ENCODE results near the gene LRRC14B. TPM values are rescaled to one million over a fixed set of nuclear protein-coding genes. Genes with fewer than 3 reads are reported as not detected.

LRRC14B gene
- total RNA-seq, 1 donor from 2014 or later = not detected

DNA sequence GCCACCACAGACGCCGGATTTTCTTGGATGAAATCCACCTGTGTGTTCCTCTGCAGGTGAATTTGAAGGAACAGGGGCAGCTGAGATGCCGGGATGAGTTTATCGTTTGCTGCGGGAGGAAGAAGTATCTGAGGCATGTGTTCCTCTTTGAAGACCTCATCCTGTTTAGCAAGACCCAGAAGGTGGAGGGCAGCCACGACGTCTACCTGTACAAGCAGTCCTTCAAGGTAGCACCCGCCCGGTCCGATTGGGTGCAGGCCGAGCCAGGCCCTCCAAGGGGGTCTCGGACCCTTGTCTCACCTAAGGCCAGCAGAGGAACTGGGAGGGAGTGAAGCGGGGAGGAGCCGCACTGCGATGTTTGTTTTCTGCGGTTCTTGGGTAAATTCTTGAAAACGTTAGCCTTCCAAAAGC, 18.4 kb upstream of the LRRC14B start:
- Mint-ChIP-seq H3K27me3 (ENCODE audit: insufficient read depth) (no peaks in the 10 kb centered on the region), H3K4me1 (ENCODE audit: low read depth) (no peaks in the 10 kb centered on the region), H3K9me3 (no peaks in the 10 kb centered on the region), H3K36me3 (ENCODE audit: low read depth) (no peaks in the 10 kb centered on the region), H3K4me3 (no peak overlapping the region), H3K27ac (no peak overlapping the region)
- no peak for DNase-seq (ENCODE audit: low spot score)
- intact Hi-C loops (cut with micrococcal nuclease) = no loop called here

- DNase-seq (ENCODE audit: low spot score) = no peak
- H3K27ac Mint-ChIP-seq = no peak overlapping the region
- H3K36me3 Mint-ChIP-seq (ENCODE audit: low read depth) = no peaks in the 10 kb centered on the region
- no peaks in the 10 kb centered on the region for H3K4me1 Mint-ChIP-seq (ENCODE audit: low read depth)
- H3K27me3 Mint-ChIP-seq (ENCODE audit: insufficient read depth) = no peaks in the 10 kb centered on the region
- no peaks in the 10 kb centered on the region for H3K9me3 Mint-ChIP-seq
- intact Hi-C loops (cut with micrococcal nuclease) = no loop called here
- H3K4me3 Mint-ChIP-seq = no peak overlapping the region
Measured at GRCh38 chr5:173392-174290, 17.7 kb upstream of the LRRC14B start.

- Mint-ChIP-seq H3K9me3 (no peaks in the 10 kb centered on the region), H3K36me3 (ENCODE audit: low read depth) (no peaks in the 10 kb centered on the region), H3K27me3 (ENCODE audit: insufficient read depth) (no peaks in the 10 kb centered on the region), H3K4me1 (ENCODE audit: low read depth) (no peaks in the 10 kb centered on the region), H3K4me3 (no peak overlapping the region), H3K27ac (no peak overlapping the region)
- no peak for DNase-seq (ENCODE audit: low spot score)
- intact Hi-C loops (cut with micrococcal nuclease) = no loop called here
Measured at GRCh38 chr5:174291-174600, 17.0 kb upstream of the LRRC14B start.

DNA sequence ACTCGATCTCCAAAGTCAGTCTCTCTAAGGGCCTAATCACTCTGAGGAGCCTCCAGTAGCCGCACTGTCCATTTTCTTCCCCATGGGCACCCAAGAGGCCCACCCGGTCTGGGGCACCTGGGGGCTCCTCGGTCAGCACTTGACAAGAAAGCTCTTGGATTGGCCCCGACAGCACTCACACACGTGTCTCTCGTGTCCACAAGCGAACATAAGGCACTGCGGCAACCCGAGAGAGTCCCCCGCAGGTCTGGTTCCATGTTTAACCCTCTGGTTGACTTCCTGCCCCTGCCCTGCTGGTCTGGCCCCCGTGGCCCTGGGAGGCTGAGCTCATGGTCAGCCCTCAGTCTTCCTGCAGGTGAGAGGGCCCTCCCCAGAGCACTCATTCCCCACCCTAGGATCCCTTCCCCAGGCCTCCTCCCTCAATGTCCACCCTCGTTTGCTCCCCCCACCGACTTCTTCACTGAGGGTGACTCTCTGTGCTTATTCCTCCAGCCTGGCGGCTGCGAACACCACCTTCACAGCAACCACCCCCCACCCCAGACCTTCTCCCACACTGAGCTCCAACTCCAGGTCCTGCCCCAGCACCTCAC, 16.3 kb upstream of the LRRC14B start:
- Mint-ChIP-seq H3K36me3 (ENCODE audit: low read depth) (no peaks in the 10 kb centered on the region), H3K27ac (no peak overlapping the region), H3K27me3 (ENCODE audit: insufficient read depth) (peaks cover 1% of the 10 kb centered on the region), H3K4me1 (ENCODE audit: low read depth) (no peaks in the 10 kb centered on the region), H3K9me3 (no peaks in the 10 kb centered on the region), H3K4me3 (no peak overlapping the region)
- intact Hi-C loops (cut with micrococcal nuclease) = no loop called here
- no peak for DNase-seq (ENCODE audit: low spot score)

DNA sequence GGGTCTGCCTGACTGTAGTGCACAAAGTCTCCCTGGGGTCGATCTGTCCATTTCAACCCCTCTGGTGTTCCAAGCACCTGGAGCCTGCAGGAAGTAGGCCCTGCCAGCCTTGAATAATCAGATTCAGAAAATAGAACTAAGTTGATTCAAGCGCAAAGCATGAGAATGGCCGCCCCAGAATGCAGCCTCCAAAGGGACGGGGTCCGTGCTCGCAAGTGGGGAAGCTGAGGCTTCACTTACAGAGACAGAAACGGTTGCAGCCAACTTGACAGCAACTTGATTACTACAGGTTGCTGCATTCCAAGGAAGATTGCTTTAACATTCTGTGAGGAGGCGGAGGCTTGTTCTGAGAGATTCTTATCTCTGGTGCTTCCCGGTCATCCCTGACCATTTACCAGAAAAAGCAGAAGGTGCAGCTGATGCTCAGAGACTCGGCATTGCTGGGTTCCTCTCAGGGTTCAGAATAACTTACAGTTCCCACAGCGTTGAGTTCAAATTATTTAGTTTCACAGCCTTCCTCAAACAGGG, 14.9 kb upstream of the LRRC14B start:
- H3K9me3 Mint-ChIP-seq = no peaks in the 10 kb centered on the region

DNA sequence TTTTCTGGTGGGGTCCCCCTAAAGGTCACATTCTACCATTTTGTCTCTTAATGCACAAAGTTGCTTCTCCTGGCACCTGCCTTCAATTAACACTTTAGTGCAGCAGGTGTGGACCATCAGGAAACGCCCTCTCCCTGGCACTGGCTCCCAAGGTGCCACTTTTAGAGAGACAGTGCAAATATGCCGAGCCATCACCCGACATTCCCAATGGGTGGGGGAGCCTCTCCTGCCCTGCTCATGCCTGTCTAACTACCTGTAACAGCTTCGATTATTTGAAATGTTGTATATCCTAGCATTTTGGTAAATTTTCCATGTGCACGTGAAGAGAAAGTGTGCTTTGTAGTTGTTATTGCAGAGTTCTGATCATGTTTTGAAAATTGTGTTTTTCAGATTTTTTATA, 13.2 kb upstream of the LRRC14B start:
- H3K27me3 Mint-ChIP-seq (ENCODE audit: insufficient read depth) = peaks cover 1% of the 10 kb centered on the region
- no peak for DNase-seq (ENCODE audit: low spot score)
- H3K4me1 Mint-ChIP-seq (ENCODE audit: low read depth) = no peaks in the 10 kb centered on the region
- intact Hi-C loops (cut with micrococcal nuclease) = no loop called here
- no peaks in the 10 kb centered on the region for H3K9me3 Mint-ChIP-seq
- H3K36me3 Mint-ChIP-seq (ENCODE audit: low read depth) = no peaks in the 10 kb centered on the region
- H3K27ac Mint-ChIP-seq = no peak overlapping the region
- H3K4me3 Mint-ChIP-seq = no peak overlapping the region

More for the DNA sequence above, 14.9 kb upstream of the LRRC14B start:
- no peaks in the 10 kb centered on the region for H3K36me3 Mint-ChIP-seq (ENCODE audit: low read depth)
- H3K27ac Mint-ChIP-seq = no peak overlapping the region
- peaks cover 1% of the 10 kb centered on the region for H3K27me3 Mint-ChIP-seq (ENCODE audit: insufficient read depth)
- H3K4me1 Mint-ChIP-seq (ENCODE audit: low read depth) = no peaks in the 10 kb centered on the region
- no peak for DNase-seq (ENCODE audit: low spot score)
- intact Hi-C loops (cut with micrococcal nuclease) = no loop called here
- no peak overlapping the region for H3K4me3 Mint-ChIP-seq

GRCh38 chr5:179401-179800, 11.9 kb upstream of the LRRC14B start:
- no peaks in the 10 kb centered on the region for H3K36me3 Mint-ChIP-seq (ENCODE audit: low read depth)
- DNase-seq (ENCODE audit: low spot score) = no peak
- no peaks in the 10 kb centered on the region for H3K4me1 Mint-ChIP-seq (ENCODE audit: low read depth)
- no peak overlapping the region for H3K27ac Mint-ChIP-seq
- no peaks in the 10 kb centered on the region for H3K9me3 Mint-ChIP-seq
- no peak overlapping the region for H3K4me3 Mint-ChIP-seq
- intact Hi-C loops (cut with micrococcal nuclease) = no loop called here
- H3K27me3 Mint-ChIP-seq (ENCODE audit: insufficient read depth) = peaks cover 1% of the 10 kb centered on the region

GRCh38 chr5:180286-180918, 10.9 kb upstream of the LRRC14B start:
- no peaks in the 10 kb centered on the region for H3K36me3 Mint-ChIP-seq (ENCODE audit: low read depth)
- DNase-seq (ENCODE audit: low spot score) = no peak
- intact Hi-C loops (cut with micrococcal nuclease) = no loop called here
- peaks cover 1% of the 10 kb centered on the region for H3K27me3 Mint-ChIP-seq (ENCODE audit: insufficient read depth)
- no peaks in the 10 kb centered on the region for H3K9me3 Mint-ChIP-seq
- H3K27ac Mint-ChIP-seq = no peak overlapping the region
- H3K4me1 Mint-ChIP-seq (ENCODE audit: low read depth) = no peaks in the 10 kb centered on the region
- H3K4me3 Mint-ChIP-seq = no peak overlapping the region

DNA sequence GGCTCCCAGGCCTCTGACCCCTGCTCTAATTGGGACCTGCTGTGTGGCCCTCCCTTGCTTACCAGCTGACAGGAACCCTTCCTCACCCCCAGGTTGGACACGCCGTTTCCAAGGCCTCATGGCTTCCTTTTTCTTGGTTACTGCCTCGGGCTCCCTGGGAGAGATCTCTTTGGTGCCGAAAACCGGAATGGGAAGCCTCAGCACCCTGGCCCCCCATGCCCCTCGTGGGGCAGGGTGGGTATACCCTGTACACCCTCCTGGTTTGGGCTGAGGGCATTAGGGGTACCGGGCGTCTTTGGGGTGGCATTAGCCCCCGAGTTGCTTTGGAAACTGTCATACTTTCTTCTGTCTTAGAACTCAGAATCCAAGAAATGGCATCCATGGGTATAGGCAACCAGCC, 10.1 kb upstream of the LRRC14B start:
- DNase-seq (ENCODE audit: low spot score) = no peak
- no peak overlapping the region for H3K27ac Mint-ChIP-seq
- no peak overlapping the region for H3K4me3 Mint-ChIP-seq
- peaks cover 1% of the 10 kb centered on the region for H3K27me3 Mint-ChIP-seq (ENCODE audit: insufficient read depth)
- intact Hi-C loops (cut with micrococcal nuclease) = no loop called here
- no peaks in the 10 kb centered on the region for H3K4me1 Mint-ChIP-seq (ENCODE audit: low read depth)
- no peaks in the 10 kb centered on the region for H3K36me3 Mint-ChIP-seq (ENCODE audit: low read depth)
- no peaks in the 10 kb centered on the region for H3K9me3 Mint-ChIP-seq

- Mint-ChIP-seq H3K4me1 (ENCODE audit: low read depth) (no peaks in the 10 kb centered on the region), H3K36me3 (ENCODE audit: low read depth) (no peaks in the 10 kb centered on the region), H3K4me3 (no peak overlapping the region), H3K9me3 (no peaks in the 10 kb centered on the region), H3K27me3 (ENCODE audit: insufficient read depth) (peaks cover 1% of the 10 kb centered on the region), H3K27ac (no peak overlapping the region)
- no peak for DNase-seq (ENCODE audit: low spot score)
- intact Hi-C loops (cut with micrococcal nuclease) = no loop called here
Measured at GRCh38 chr5:181566-181965, 9.7 kb upstream of the LRRC14B start.

DNA sequence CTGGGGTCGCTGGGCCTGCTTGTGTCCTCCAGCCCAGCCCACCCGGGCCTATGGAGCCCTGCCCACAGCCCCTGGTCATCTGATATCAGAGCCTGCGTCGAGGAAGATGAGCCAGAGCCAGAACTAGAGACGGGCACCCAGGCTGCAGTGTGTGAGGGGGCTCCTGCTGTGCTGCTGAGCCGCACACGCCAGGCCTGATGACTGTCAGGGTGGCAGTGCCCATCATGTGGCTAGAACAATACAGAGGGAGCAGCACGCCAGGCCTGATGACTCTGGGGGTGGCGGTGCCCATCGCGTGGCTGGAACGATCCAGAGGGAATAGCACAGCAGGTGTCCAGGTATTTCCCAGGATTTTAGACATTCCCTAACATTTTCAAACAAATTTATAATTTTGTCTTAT, 9.2 kb upstream of the LRRC14B start:
- intact Hi-C loops (cut with micrococcal nuclease) = no loop called here
- H3K27me3 Mint-ChIP-seq (ENCODE audit: insufficient read depth) = peaks cover 1% of the 10 kb centered on the region
- no peaks in the 10 kb centered on the region for H3K9me3 Mint-ChIP-seq
- H3K27ac Mint-ChIP-seq = no peak overlapping the region
- no peaks in the 10 kb centered on the region for H3K36me3 Mint-ChIP-seq (ENCODE audit: low read depth)
- H3K4me3 Mint-ChIP-seq = no peak overlapping the region
- no peaks in the 10 kb centered on the region for H3K4me1 Mint-ChIP-seq (ENCODE audit: low read depth)
- no peak for DNase-seq (ENCODE audit: low spot score)

GRCh38 chr5:184471-184870, 6.8 kb upstream of the LRRC14B start:
- no peak overlapping the region for H3K27ac Mint-ChIP-seq

More at GRCh38 chr5:184471-184870, 6.8 kb upstream of the LRRC14B start:
- Mint-ChIP-seq H3K36me3 (ENCODE audit: low read depth) (no peaks in the 10 kb centered on the region), H3K4me1 (ENCODE audit: low read depth) (no peaks in the 10 kb centered on the region), H3K4me3 (no peak overlapping the region), H3K9me3 (no peaks in the 10 kb centered on the region), H3K27me3 (ENCODE audit: insufficient read depth) (peaks cover 1% of the 10 kb centered on the region)
- intact Hi-C loops (cut with micrococcal nuclease) = no loop called here
- DNase-seq (ENCODE audit: low spot score) = no peak

Data from activated T-helper 1 cell treated with anti-CD3 and anti-CD28 coated beads, Interleukin-12 subunit alpha, Interleukin-12 subunit beta, Interleukin-2, Interleukin-4 antibody, amounts not matched to agents 30 ng/mL and 10 ng/mL and 1 ng/mL, durations not matched to agents 14 hours and 24 hours and 36 hours (primary cell).